Glomerular visceral epithelial cell (primary cell): ENCODE measurements around the gene MAP3K15.

Source experiments
- DNase-seq: peaks from one replicate; pipeline ENCODE4 v3.0.0-alpha.2; 2016; ENCODE audit errors: extremely low spot score

MAP3K15 gene

GRCh38 chrX:19389227-19389845 lies 126.0 kb downstream of the MAP3K15 start:
- DNase-seq, result no peak

- no peak for DNase-seq
Observed at GRCh38 chrX:19388741-19389140, 126.6 kb downstream of the MAP3K15 start.

GRCh38 chrX:19388064-19388679 lies 127.1 kb downstream of the MAP3K15 start:
- DNase-seq, result no peak

GRCh38 chrX:19386679-19387078 lies 128.6 kb downstream of the MAP3K15 start:
- no peak for DNase-seq

GRCh38 chrX:19382555-19383145 lies 132.7 kb downstream of the MAP3K15 start:
- DNase-seq, result peak; percentile 20

- no peak for DNase-seq
Observed at GRCh38 chrX:19381326-19381725, 134.0 kb downstream of the MAP3K15 start.

- no peak for DNase-seq
Observed at GRCh38 chrX:19377799-19378198, 137.5 kb downstream of the MAP3K15 start.

GRCh38 chrX:19375546-19375945 lies 139.8 kb downstream of the MAP3K15 start:
- no peak for DNase-seq

- no peak for DNase-seq
Observed at GRCh38 chrX:19373351-19373891, 141.9 kb downstream of the MAP3K15 start.

- DNase-seq, result no peak
Observed at GRCh38 chrX:19372547-19373331, 142.6 kb downstream of the MAP3K15 start.

GRCh38 chrX:19372170-19372546 lies 143.2 kb downstream of the MAP3K15 start:
- peak; percentile 65 for DNase-seq

GRCh38 chrX:19370061-19370460 lies 145.2 kb downstream of the MAP3K15 start:
- DNase-seq, result no peak

GRCh38 chrX:19368576-19368975 lies 146.7 kb downstream of the MAP3K15 start:
- DNase-seq, result no peak

GRCh38 chrX:19361701-19362100 lies 153.6 kb downstream of the MAP3K15 start:
- DNase-seq, result no peak

- no peak for DNase-seq
Observed at GRCh38 chrX:19360903-19361302, 154.4 kb downstream of the MAP3K15 start.

GRCh38 chrX:19358521-19358920 lies 156.8 kb downstream of the MAP3K15 start:
- no peak for DNase-seq

- DNase-seq, result no peak
Observed at GRCh38 chrX:19354625-19355024, 160.7 kb downstream of the MAP3K15 start.

GRCh38 chrX:19350941-19351384 lies 164.3 kb downstream of the MAP3K15 start:
- DNase-seq, result no peak

GRCh38 chrX:19349264-19349663 lies 166.0 kb downstream of the MAP3K15 start:
- DNase-seq, result no peak

GRCh38 chrX:19347916-19348315 lies 167.4 kb downstream of the MAP3K15 start:
- no peak for DNase-seq

GRCh38 chrX:19344661-19345060 lies 170.6 kb downstream of the MAP3K15 start:
- no peak for DNase-seq
